Stimulated activated CD4-positive, alpha-beta T cell treated with anti-CD3 and anti-CD28 coated beads, Interleukin-2, amount 100 ng/mL, for 4 hours (primary cell): ENCODE results near the gene PIBF1.

Experiments
- DNase-seq: peaks from one replicate; pipeline ENCODE4 v3.0.0-alpha.2; 2020; ENCODE audit warnings: low read depth

The PIBF1 gene

GRCh38 chr13:73061473-73061872 lies 279.5 kb downstream of the PIBF1 start:
- no peak for DNase-seq

GRCh38 chr13:73061876-73062275 lies 279.9 kb downstream of the PIBF1 start:
- DNase-seq, result no peak

- DNase-seq, result no peak
These were observed 280.5 kb downstream of the PIBF1 start for GRCh38 chr13:73062468-73062867.

- no peak for DNase-seq
These were observed 281.2 kb downstream of the PIBF1 start for GRCh38 chr13:73063166-73063565.

GRCh38 chr13:73065036-73065435 lies 283.1 kb downstream of the PIBF1 start:
- no peak for DNase-seq

- DNase-seq, result no peak
These were observed 283.9 kb downstream of the PIBF1 start for GRCh38 chr13:73065665-73066340.
